PFSK-1 (cell line): ENCODE data around the gene SPEF1.

Experiments used
- FOXP2 ChIP-seq: optimal IDR thresholded peaks from 2 replicates; pipeline ENCODE3; 2011; ENCODE audit warnings: borderline replicate concordance, control low read depth, inconsistent platforms; ENCODE audit not compliant: insufficient read depth; ENCODE audit errors: extremely low read length, extremely low read depth
- POLR2AphosphoS5 ChIP-seq: IDR thresholded peaks from 2 replicates; pipeline ENCODE4 v1.6.1; 2012; ENCODE audit warnings: low read depth, mild to moderate bottlenecking, control low read depth, low read length, moderate library complexity
- REST ChIP-seq, 2 experiments: IDR thresholded peaks; 2 replicates each; pipeline versions ENCODE4 v1.6.1 to v1.8.0; 2011 to 2012; ENCODE audit warnings: low read depth in 2 of 2, low read length in 2 of 2, control low read depth in 1 of 2, inconsistent platforms in 1 of 2, mild to moderate bottlenecking in 1 of 2, moderate library complexity in 1 of 2; ENCODE audit not compliant: insufficient read depth in 1 of 2
- SIN3A ChIP-seq: IDR thresholded peaks from 2 replicates; pipeline ENCODE4 v1.6.1; 2012; ENCODE audit warnings: mild to moderate bottlenecking, low read length, moderate library complexity, borderline replicate concordance; ENCODE audit not compliant: insufficient read depth
- TAF1 ChIP-seq: IDR thresholded peaks from 2 replicates; pipeline ENCODE4 v1.6.1; 2012; ENCODE audit warnings: low read length, control low read depth, borderline replicate concordance; ENCODE audit not compliant: insufficient read depth

Gene SPEF1

GRCh38 chr20:3813848-3814581, 32.8 kb upstream of the SPEF1 start:
- no peak for TF ChIP-seq REST (IDR thresholded peaks at IDR 0.05; ENCODE audit: insufficient read depth in 1 of 2, low read depth in 2 of 2, low read length in 2 of 2)
- TF ChIP-seq POLR2AphosphoS5: no peak
- TF ChIP-seq TAF1: no peak
- no peak for TF ChIP-seq FOXP2
- TF ChIP-seq SIN3A: no peak

DNA sequence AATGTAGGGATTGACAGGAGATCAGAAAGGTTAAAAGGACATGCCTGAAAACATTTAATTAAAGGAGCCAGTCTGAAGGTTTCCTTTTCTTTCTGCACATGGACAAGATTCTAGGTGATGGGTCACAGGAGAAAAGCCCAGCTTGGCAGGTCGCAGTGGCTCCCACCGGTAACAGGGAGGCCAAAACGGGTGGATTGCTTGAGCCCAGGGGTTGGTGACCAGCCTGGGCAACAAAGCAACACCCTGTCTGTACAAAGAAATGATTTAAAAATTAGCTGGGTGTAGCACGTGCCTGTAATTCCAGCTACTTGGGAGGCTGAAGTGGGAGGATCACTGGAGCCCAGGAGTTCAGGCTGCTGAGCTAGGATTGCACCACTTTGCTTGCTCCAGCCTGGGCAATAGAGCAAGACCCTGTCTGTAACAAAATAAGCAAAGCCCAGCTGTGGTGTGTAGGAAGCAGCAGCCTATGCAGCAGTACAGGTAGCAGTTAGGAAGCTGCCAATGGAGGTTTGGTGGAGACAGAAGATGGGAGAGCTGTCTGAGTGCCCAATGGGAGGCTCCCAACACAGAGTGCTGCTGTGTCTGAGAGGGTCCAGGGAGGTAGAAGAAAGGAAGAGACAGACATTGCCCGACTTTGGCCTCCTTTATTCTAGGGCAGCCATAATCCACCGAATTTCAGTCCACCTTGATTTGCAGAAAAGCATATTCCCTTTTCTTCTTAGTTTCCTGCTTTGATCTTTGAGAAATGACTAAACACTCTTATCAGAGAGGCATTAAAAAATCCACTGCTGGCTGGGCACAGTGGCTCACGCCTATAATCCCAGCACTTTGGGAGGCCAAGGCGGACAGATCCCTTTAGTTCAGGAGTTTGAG, 32.0 kb upstream of the SPEF1 start:
- no peak for TF ChIP-seq POLR2AphosphoS5
- no peak for TF ChIP-seq REST (IDR thresholded peaks at IDR 0.05; ENCODE audit: insufficient read depth in 1 of 2, low read depth in 2 of 2, low read length in 2 of 2)
- no peak for TF ChIP-seq SIN3A
- TF ChIP-seq TAF1: no peak
- no peak for TF ChIP-seq FOXP2

DNA sequence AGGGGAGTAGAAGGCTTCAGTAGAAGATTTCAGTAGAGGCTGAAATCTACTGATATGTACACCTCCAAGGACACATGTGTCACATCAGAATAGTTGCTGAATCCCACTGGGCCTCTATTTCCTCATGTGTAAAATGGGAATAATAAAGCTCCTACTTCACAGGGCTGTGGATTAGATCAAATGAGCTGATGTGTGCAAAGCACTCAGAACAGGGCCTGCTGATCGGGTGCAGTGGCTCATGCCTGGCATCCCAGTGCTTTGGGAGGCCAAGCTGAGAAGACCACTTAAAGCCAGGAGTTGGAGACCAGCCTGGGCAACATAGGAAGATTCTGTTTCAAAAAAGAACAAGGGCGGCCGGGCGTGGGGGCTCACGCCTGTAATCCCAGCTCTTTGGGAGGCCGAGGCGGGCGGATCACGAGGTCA, 31.0 kb upstream of the SPEF1 start:
- TF ChIP-seq SIN3A: no peak
- TF ChIP-seq REST (IDR thresholded peaks at IDR 0.05; ENCODE audit: insufficient read depth in 1 of 2, low read depth in 2 of 2, low read length in 2 of 2): no peak
- no peak for TF ChIP-seq TAF1
- TF ChIP-seq FOXP2: no peak
- no peak for TF ChIP-seq POLR2AphosphoS5

DNA sequence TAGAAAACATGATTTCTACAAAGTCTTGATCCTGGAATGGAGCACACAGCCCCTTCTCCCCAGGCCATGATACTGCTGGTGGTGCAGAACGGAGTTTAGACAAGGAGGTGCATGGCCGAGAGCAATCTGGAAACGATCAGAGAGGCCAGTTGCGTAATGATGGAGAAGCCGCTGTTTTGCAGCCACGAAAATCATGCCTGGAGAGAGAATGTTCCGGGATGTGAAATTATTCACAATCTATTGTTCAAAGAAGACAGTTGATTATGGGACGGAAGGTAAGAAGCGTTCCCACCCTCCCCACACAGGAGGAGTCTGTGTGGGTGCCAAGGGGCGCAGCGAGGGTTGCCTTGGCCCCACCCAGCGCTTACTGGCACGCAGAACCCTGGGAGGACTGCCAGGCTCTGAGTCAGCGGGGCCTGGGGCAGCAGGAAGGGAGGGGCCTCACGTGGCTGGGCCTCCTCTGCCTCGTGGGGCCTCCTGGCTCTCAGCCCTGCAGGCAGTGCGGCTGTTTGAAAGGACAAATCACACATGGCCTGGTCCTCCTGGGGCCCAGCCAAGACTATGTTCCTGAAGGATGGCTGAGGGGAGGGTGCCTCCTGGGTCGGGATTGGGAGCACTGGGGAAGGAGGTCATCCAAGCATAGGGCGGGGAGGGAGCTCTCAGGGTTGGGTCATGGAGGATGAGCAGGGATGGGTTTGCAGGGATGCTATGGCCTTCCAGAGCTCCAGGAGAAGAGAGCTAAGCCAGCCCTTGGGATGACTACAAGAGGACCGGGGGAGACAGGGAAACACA, 30.4 kb upstream of the SPEF1 start:
- TF ChIP-seq REST (IDR thresholded peaks at IDR 0.05; ENCODE audit: insufficient read depth in 1 of 2, low read depth in 2 of 2, low read length in 2 of 2) (peak; percentile 37 to 66; a peak in 3 of 4 replicates), TAF1 (peak; percentile 48; the same call in 1 of the 2 replicates), SIN3A (peak; percentile 72; the same call in 1 of the 2 replicates), POLR2AphosphoS5 (peak; percentile 69; the same call in 1 of the 2 replicates), FOXP2 (no peak)
